UCSD-AML1 (cell line): ENCODE measurements around the gene ADRA2B.

Experiments
- DNase-seq: peaks from one replicate; lab custom pipeline; 2025; ENCODE audit not compliant: unreplicated experiment; lab: John Stamatoyannopoulos, UW

The ADRA2B gene

GRCh38 chr2:96106991-96107707 lies 9.2 kb downstream of the ADRA2B start:
- no peak for DNase-seq

GRCh38 chr2:96105994-96106715 lies 10.2 kb downstream of the ADRA2B start:
- DNase-seq = no peak

GRCh38 chr2:96105152-96105915 lies 11.0 kb downstream of the ADRA2B start:
- no peak for DNase-seq

- no peak for DNase-seq
Measured at GRCh38 chr2:96104487-96104861, 11.9 kb downstream of the ADRA2B start.

- DNase-seq = no peak
Measured at GRCh38 chr2:96103761-96104486, 12.4 kb downstream of the ADRA2B start.

- no peak for DNase-seq
Measured at GRCh38 chr2:96103187-96103601, 13.2 kb downstream of the ADRA2B start.

GRCh38 chr2:96102596-96103186 lies 13.7 kb downstream of the ADRA2B start:
- DNase-seq = no peak

- DNase-seq = no peak
Measured at GRCh38 chr2:96100893-96101304, 15.5 kb downstream of the ADRA2B start.

GRCh38 chr2:96099861-96100798 lies 16.2 kb downstream of the ADRA2B start:
- no peak for DNase-seq

- no peak for DNase-seq
Measured at GRCh38 chr2:96098900-96099590, 17.3 kb downstream of the ADRA2B start.

GRCh38 chr2:96097951-96098823 lies 18.2 kb downstream of the ADRA2B start:
- no peak for DNase-seq

- DNase-seq = no peak
Measured at GRCh38 chr2:96097441-96097840, 18.9 kb downstream of the ADRA2B start.

- DNase-seq = no peak
Measured at GRCh38 chr2:96095116-96095636, 21.2 kb downstream of the ADRA2B start.

GRCh38 chr2:96093528-96093927 lies 22.8 kb downstream of the ADRA2B start:
- no peak for DNase-seq

GRCh38 chr2:96092951-96093350 lies 23.4 kb downstream of the ADRA2B start:
- DNase-seq = no peak

- no peak for DNase-seq
Measured at GRCh38 chr2:96092573-96092877, 23.8 kb downstream of the ADRA2B start.

GRCh38 chr2:96091711-96092572 lies 24.4 kb downstream of the ADRA2B start:
- no peak for DNase-seq
